Tongue (tissue), 2 donors: ENCODE measurements around the gene OR4B1. TPM values are rescaled to one million over a fixed set of nuclear protein-coding genes. Genes with fewer than 3 reads are reported as not detected.
"Not testable (repeated sequence)": the region's sequence is repeated elsewhere in the genome, so short reads cannot be mapped to it uniquely, and the experiment has no call there.

ENCODE experiments used
- DNase-seq: peaks from one replicate; pipeline ENCODE4 v3.0.0-alpha.2; 2015
- total RNA-seq: library from RNA; depleted of rRNA; stranded (reverse); fragments of >200 nt; gene quantifications from one replicate; pipeline ENCODE4 v1.2.3, GENCODE V29; 2014

The OR4B1 gene
- total RNA-seq = not detected

GRCh38 chr11:48216510-48216909, at the start of gene OR4B1:
TSS of gene OR4B1 (plus strand) at chr11:48216810. CDS start at chr11:48216810, 0 bp downstream.
- no peak for DNase-seq

GRCh38 chr11:48167380-48167779, 49.2 kb upstream of the OR4B1 start:
- no peak for DNase-seq

GRCh38 chr11:48168815-48169214, 47.8 kb upstream of the OR4B1 start:
- DNase-seq = no peak

GRCh38 chr11:48169259-48169658, 47.4 kb upstream of the OR4B1 start:
- DNase-seq = no peak

- DNase-seq = peak; percentile 12
These were observed 46.9 kb upstream of the OR4B1 start for GRCh38 chr11:48169717-48170116.

GRCh38 chr11:48170241-48171233, 46.1 kb upstream of the OR4B1 start:
- DNase-seq = peak; percentile 48

- DNase-seq = peak; percentile 73
These were observed 43.6 kb upstream of the OR4B1 start for GRCh38 chr11:48172818-48173609.

- no peak for DNase-seq
These were observed 38.9 kb upstream of the OR4B1 start for GRCh38 chr11:48177661-48178060.

GRCh38 chr11:48180627-48181026, 36.0 kb upstream of the OR4B1 start:
- no peak for DNase-seq

- no peak for DNase-seq
These were observed 33.6 kb upstream of the OR4B1 start for GRCh38 chr11:48182860-48183526.

GRCh38 chr11:48184452-48184851, 32.2 kb upstream of the OR4B1 start:
- DNase-seq = no peak

GRCh38 chr11:48190906-48191654, 25.5 kb upstream of the OR4B1 start:
- not testable (repeated sequence) for DNase-seq

GRCh38 chr11:48193876-48194275, 22.7 kb upstream of the OR4B1 start:
- no peak for DNase-seq

GRCh38 chr11:48207881-48208280, 8.7 kb upstream of the OR4B1 start:
- no peak for DNase-seq

- no peak for DNase-seq
These were observed 6.6 kb upstream of the OR4B1 start for GRCh38 chr11:48210052-48210451.

- DNase-seq = no peak
These were observed 12.2 kb downstream of the OR4B1 start for GRCh38 chr11:48228761-48229160.

GRCh38 chr11:48230057-48230456, 13.4 kb downstream of the OR4B1 start:
- not testable (repeated sequence) for DNase-seq

- DNase-seq = no peak
These were observed 21.1 kb downstream of the OR4B1 start for GRCh38 chr11:48237727-48238126.

GRCh38 chr11:48242501-48242900, 25.9 kb downstream of the OR4B1 start:
- no peak for DNase-seq

- DNase-seq = no peak
These were observed 28.2 kb downstream of the OR4B1 start, which contains the start of gene OR4X2 for GRCh38 chr11:48244804-48245203. TSS of gene OR4X2 (plus strand) at chr11:48245104. CDS start at chr11:48245104, 0 bp downstream.

GRCh38 chr11:48248902-48249301, 32.3 kb downstream of the OR4B1 start:
- no peak for DNase-seq

GRCh38 chr11:48261600-48261999, 45.0 kb downstream of the OR4B1 start:
- no peak for DNase-seq
